GM19395 (cell line): ENCODE data around the gene GNB1.
"Not testable (repeated sequence)": the region's sequence is repeated elsewhere in the genome, so short reads cannot be mapped to it uniquely, and the experiment has no call there.

Experiments
- ATAC-seq: cut with Tn5 transposase; IDR thresholded peaks from one replicate; pipeline ENCODE4 v1.9.1; 2021; ENCODE audit warnings: mild to moderate bottlenecking, moderate library complexity; ENCODE audit not compliant: unreplicated experiment

Gene GNB1

DNA sequence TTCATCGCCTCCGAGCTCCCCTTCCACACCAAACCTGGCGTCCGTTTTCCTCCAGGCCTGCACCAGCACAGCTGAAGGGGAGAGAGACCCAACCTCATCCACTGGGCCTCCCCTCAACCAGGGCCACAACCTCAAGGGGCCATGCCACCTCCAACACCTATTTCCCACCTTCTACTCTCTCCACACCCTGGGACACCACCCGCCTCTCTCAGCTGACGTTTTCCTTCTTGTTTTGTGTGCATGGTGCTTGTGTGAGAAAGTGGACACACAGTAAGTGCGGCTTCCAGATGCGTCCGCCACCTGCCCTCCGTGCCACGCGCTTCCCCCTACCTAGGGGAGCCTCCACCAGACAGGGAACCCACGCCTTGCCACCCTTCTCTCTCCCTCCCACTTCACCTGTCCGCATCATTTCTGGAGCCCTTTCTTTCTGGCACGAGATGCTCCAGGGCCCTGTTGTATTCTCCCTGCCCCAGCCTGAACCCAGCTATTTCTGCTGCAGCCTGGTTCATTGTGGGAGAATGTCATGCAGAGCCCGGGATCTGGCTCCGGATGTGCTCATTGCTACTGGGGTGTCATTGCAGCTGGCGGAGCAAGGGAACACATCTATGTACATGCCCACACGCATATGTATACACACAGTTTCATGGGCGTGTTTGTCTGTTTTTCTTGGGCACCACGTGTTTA is 1.3 kb upstream of the GNB1 start:
- no peak for ATAC-seq

- ATAC-seq, result peak; percentile 23
Measured at GRCh38 chr1:1891349-1892078, 627 bp upstream of the GNB1 start.

DNA sequence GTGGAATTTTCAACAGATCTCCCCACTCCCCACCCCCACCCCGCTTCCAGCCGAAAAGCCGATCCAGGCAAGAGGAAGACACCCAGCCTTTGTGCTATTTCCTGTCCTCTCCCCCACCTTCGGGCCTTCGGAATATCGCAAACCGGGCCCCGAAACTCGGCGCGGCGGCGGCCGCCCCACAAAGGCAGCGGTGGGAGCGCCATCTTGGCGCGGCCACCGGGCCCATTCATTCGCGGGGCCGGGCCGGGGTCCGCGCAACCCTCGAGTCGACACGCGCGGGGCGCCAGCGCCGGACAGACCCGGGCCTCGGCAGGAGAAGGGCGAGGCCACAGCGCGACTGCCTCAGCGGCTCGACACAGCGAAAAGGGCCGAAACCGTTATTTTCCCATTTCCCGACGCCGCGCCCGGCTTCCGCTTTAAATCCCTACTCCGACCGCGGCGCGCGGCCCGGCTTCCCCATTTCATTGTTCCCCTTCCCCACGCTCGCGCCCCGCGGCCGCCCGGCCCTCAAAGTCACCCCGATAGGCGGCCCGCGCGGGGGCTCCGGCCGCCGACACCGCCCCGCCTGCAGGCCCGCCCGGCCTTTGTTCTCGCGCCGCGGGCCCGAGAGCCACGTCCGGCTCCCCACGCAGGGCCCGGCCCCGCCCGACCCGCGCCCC is 911 bp downstream of the GNB1 start:
- peak; percentile 40 for ATAC-seq

DNA sequence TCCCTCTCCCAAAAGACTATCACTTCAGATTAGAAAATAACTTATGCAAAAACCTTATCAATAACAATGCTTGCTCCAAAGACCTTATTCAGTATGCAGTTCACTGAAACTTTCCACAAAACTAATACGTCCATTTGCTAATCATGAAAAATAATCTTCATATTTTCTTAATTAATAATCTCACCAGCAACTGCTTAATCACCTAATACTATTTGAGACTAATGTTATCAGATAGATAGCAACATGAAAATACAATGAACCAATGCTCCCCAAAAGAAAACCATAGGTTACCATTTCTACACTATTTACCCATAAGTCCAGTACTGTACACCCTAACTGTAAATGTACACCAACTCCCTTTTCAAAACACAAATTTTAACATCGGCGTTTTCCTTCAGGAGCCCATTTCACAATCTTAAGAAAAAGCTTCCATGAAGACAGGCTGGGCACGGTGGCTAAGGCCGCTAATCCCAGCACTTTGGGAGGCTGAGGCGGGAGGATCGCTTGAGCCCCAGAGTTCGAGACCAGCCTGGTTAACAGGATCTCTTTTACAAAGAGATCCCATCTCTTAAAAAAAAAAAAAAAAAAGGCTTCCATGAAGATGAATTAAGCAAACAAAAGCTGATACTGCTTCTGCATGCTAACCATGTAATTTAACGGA is 1.7 kb downstream of the GNB1 start:
- ATAC-seq, result no peak

GRCh38 chr1:1883890-1884289 is 7.0 kb downstream of the GNB1 start:
- ATAC-seq, result not testable (repeated sequence)

DNA sequence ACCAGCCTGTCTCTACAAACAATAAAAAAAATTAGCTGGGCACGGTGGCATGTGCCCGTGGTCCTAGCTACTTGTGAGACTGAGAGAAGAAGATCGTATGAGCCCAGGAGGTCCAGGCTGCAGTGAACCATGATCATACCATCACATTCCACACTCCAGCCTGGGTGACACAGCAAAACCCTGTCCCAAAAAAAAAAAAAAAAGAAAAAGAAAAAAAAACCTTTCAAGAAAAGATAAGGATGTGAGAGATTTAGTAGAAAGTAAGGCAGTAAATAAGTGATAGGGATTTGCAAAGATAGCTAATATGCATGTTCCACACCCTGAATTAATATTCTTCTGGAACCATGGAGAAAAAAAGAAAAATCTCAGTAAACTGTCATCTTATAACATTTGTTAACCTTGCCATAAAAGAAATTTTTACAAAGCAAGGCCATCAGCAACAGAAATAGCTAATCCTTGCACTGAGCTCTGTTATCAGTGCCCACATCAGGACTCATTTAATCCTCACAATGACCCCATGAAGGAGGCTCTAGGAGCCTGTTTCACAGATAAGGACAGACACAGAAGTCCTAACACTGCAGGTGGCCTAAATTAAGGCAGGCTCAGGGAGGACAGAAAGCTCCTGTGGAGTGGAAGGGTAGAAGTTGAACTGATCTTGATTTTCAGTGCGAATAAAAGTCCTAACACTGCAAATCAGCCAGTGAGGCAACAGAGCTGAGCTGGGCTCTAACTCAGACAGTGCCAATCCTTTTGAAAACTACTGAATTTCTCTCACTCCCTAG is 7.6 kb downstream of the GNB1 start:
- no peak for ATAC-seq

DNA sequence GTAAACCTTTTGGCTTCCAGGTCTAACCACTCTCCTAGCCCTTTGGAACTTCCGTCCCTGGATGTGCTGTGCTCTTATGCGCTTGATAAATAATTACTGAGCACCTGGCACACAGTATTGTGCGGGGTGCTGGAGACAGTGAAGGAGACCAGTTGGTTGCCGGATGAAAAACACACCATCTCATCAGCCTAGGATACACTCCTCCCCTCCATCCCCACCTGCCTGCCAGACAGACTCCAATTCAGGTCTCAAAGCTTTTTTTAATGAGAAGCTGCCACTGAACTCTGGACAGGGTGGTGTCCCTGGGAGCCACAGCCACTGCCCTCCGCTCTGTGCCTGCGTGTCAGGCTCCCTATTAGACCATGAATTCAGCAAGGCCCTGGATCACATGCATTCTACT is 9.2 kb downstream of the GNB1 start:
- ATAC-seq, result no peak

DNA sequence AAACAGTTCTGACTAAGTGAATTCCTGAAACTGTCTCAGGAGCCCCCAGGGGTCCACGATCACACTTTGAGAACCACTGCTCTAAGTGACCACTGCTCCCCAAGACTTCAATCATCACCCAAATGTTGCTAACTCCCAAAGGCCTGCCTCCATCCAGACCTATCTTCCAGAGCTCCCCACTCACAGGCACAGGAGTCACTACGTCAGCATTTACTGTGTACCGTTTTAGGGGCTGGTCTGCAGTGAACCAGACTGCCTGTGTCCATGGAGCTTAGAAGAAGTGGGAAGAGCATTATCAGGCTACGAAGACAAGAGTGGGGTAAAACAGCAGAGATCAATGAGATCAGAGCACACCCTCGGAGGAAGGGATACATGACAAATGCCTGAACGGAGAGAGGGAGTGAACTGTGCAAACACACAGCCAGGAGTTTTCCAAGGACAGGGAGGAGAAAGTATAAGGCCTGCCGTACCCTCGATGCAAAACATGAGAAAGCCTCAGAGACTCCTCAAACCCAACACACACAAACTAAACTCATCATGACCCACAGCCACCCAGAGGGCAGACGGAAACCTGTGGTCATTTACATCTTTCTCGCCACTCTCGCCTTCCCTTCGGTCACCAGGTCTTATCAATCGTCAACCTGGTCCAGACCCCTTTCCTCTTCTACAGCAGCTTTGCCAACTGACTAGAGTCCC is 10.1 kb downstream of the GNB1 start:
- no peak for ATAC-seq

- ATAC-seq, result no peak
Measured at GRCh38 chr1:1879942-1880341, 10.9 kb downstream of the GNB1 start.

DNA sequence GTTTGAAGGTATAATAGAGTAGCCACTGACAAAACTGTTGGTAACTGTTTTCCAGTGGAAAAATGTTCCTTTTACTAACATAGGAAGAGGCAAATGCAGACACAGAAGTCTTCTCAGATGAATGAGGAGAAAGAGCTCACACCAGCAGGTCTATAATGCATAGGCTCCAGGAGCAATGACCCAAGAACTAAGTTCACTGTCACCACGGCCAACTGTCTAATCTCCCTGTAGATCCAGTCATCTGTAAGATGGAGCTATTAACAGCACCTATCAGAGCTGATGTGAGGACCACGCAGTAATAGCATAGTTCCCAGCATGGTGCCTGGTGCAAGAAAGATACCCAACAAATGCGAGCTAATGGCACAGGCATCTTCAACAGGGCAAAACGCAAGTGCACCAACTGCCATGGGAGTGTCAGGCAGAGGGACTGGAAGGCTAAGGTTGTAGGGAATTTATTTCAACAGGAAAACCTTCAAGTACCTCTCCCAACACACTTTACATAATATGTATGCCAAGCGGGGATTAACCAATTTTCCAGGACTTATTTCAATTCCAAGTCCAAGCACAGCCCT is 12.9 kb downstream of the GNB1 start:
- no peak for ATAC-seq

GRCh38 chr1:1876335-1876930 is 14.5 kb downstream of the GNB1 start:
- no peak for ATAC-seq

DNA sequence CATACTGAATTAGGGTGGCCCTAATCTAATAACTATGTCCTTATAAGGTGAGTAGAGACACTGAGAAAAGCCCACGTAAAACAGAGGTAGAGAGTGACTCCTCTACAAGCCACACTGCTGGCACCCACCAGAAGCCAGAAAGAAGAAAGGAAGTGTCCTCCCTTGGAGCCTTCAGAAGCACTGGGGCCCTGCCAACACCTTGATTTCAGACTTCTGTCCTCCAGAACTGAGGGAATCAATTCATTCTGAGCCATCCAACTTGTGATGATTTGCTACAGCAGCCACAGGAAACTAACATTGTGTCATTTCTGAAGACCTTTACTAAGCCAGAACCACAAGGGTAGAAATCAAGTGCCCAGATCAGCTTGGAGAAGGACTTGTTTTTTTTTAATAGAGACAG is 15.0 kb downstream of the GNB1 start:
- ATAC-seq, result no peak

GRCh38 chr1:1874901-1875300 is 16.0 kb downstream of the GNB1 start:
- no peak for ATAC-seq

DNA sequence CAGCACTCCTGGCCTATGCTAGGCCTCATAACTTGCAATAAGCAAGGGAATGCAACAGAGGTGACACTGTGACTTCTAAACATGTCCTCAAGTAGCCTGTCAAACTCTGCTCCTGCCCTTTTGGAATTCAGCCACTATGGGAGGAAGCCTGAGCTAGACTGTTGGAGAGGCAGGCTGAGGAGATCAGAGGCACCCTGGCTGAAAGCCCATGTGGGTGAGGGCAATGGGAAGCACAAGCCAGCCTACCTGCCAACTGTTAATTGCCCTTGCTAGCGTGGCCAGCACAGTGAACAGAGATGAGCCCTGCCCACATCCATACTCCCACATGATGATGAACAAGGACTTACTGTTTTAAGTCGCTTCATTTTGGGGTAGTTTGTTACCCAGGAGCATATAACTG is 17.7 kb downstream of the GNB1 start:
- ATAC-seq, result no peak

- ATAC-seq, result no peak
Measured at GRCh38 chr1:1872329-1872994, 18.4 kb downstream of the GNB1 start.

DNA sequence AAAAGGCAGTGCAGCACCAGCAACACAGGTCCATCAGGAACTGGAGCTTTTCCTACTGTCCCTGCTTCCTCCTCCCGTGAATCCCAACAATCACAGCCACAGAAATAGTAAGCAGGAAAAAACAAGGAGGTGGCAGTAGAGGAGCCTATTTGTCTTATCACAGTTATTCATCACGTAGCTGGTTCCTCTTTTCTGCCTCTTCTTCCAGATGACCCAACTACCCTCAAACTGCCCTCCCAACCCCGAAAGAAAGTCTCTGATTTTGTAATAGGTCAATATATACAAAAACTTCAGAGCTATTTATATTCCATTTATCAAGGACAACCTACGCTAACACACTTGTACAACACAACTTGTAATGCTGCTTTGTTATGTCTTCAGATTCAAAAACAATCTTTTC is 21.4 kb downstream of the GNB1 start:
- ATAC-seq, result no peak

GRCh38 chr1:1867164-1867563 is 23.7 kb downstream of the GNB1 start:
- no peak for ATAC-seq

DNA sequence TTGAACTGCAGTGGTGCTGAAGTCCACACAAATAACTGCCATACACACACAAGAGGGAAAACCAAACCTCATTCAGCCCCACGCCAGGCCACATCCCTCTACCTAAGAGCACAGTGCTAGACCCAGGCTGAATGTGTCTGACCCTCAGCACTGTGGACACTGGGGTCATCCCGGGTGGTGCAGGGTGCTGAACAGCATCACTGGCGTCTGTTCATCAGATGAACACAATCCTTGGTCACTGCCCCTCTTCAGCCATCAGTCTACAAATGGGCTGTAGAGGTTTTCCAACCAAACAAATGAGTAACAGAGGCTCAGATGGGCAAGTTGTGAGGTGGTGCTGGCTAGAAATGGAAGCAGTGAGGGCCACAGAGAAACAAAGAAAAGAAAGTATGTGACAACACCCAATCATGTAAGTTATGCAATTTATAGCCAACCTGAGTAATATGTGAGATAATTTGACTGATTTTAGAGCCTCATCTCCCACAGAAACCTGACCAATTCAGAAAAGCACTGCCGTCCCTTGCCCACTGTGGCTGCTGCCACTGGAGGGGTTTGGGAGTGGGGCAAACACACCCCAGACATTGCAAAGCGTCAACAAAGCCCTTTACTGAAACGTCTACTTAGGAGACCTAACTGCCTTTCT is 27.9 kb downstream of the GNB1 start:
- ATAC-seq, result no peak
